ENCODE results near the gene EMD. TPM values are rescaled to one million over a fixed set of nuclear protein-coding genes. Genes with fewer than 3 reads are reported as not detected.

The EMD gene
- total and polyA plus RNA-seq, 10 of the 15 experiments (the other 5 are each of a cell fraction or from before 2014, with no cell fraction given): 0.76 to 100 (median 43.2) TPM

- TF ChIP-seq CTCF (IDR thresholded peaks at IDR 0.05 in 2 of 3, conservative IDR thresholded peaks at IDR 0.05 in 1 of 3; ENCODE audit: control insufficient read depth in 2 of 3, extremely low read depth in 1 of 3, insufficient read depth in 1 of 3, low read depth in 3 of 3, low read length in 3 of 3) (peak; percentile 9 to 37 (median 16); a peak in 3 of 6 replicates), BCLAF1 (IDR thresholded peaks at IDR 0.05) (no peak), ZBTB11 (CRISPR knock-in tag; IDR thresholded peaks at IDR 0.05) (no peak), USF1 (IDR thresholded peaks at IDR 0.05; ENCODE audit: borderline replicate concordance, extremely low read length, insufficient read depth, low read depth, low read length) (no peak), BHLHE40 (IDR thresholded peaks at IDR 0.05; ENCODE audit: borderline replicate concordance in 1 of 2, low read depth in 2 of 2, low read length in 1 of 2) (peak in 1 of 2 experiments; percentile 37; a peak in 1 of 4 replicates), ZNF24 (IDR thresholded peaks at IDR 0.05) (no peak), HSF1 (IDR thresholded peaks at IDR 0.05; ENCODE audit: low read depth, low read length) (no peak), YY1 (IDR thresholded peaks at IDR 0.05; ENCODE audit: low read depth, low read length) (no peak), RBBP5 (conservative IDR thresholded peaks at IDR 0.05) (no peak), ZSCAN29 (IDR thresholded peaks at IDR 0.05) (no peak)
- TF ChIP-seq, protein P1, sequence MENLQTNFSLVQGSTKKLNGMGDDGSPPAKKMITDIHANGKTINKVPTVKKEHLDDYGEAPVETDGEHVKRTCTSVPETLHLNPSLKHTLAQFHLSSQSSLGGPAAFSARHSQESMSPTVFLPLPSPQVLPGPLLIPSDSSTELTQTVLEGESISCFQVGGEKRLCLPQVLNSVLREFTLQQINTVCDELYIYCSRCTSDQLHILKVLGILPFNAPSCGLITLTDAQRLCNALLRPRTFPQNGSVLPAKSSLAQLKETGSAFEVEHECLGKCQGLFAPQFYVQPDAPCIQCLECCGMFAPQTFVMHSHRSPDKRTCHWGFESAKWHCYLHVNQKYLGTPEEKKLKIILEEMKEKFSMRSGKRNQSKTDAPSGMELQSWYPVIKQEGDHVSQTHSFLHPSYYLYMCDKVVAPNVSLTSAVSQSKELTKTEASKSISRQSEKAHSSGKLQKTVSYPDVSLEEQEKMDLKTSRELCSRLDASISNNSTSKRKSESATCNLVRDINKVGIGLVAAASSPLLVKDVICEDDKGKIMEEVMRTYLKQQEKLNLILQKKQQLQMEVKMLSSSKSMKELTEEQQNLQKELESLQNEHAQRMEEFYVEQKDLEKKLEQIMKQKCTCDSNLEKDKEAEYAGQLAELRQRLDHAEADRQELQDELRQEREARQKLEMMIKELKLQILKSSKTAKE (IDR thresholded peaks at IDR 0.05; ENCODE audit: low read depth, poor library complexity, severe bottlenecking): no peak
Observed at GRCh38 chrX:154374313-154375155, 4.6 kb upstream of the EMD start, which contains the start of gene FLNA (continued).
